IMR-90 (cell line): ENCODE data around the gene MORC2. TPM values are rescaled to one million over a fixed set of nuclear protein-coding genes. Genes with fewer than 3 reads are reported as not detected.

Source experiments
- ATAC-seq: fragments of 200-7000 bp; cut with Tn5 transposase; 2 replicates; pipeline ENCODE4 v1.9.1; 2020; ENCODE audit warnings: low read depth, mild to moderate bottlenecking, moderate library complexity
- BruUV-seq: library from RNA; stranded (reverse); fragments of 400-500 nt; replicated peaks from 2 replicates; lab custom pipeline; 2021; lab: Mats Ljungman, UMichigan
- CTCF ChIA-PET: fragments of 300-600 bp; formaldehyde crosslinking; extraction: SDS; loops from one replicate; lab custom pipeline; 2021; ENCODE audit warnings: antibody characterized with exemption; lab: Yijun Ruan, JAX
- POLR2A ChIA-PET: fragments of 300-600 bp; sonication (Branson Sonifier 250); formaldehyde crosslinking; loops from one replicate; lab custom pipeline; 2022; ENCODE audit warnings: antibody characterized with exemption; ENCODE audit not compliant: unreplicated experiment; lab: Charles Lee
- DNase-seq: peaks from one replicate; pipeline ENCODE4 v3.0.0; 2013
- H2AFZ ChIP-seq: replicated peaks from 2 replicates; pipeline ENCODE3; 2013; ENCODE audit warnings: low read length, mild to moderate bottlenecking; ENCODE audit not compliant: poor library complexity
- H2AK5ac ChIP-seq: 2 replicates; pipeline ENCODE4 v1.6.1; 2013; ENCODE audit warnings: low read depth, low read length, inconsistent platforms
- H2AK9ac ChIP-seq: replicated peaks from 2 replicates; pipeline ENCODE3; 2013; ENCODE audit warnings: mild to moderate bottlenecking, low read depth, low read length, moderate library complexity; ENCODE audit not compliant: poor library complexity
- H2BK120ac ChIP-seq: 2 replicates; pipeline ENCODE4 v1.6.1; 2013; ENCODE audit warnings: low read depth, low read length, inconsistent platforms
- H2BK15ac ChIP-seq: 3 replicates; pipeline ENCODE4 v1.6.1; 2013; ENCODE audit warnings: low read depth, low read length, inconsistent platforms
- H2BK20ac ChIP-seq: 2 replicates; pipeline ENCODE4 v1.6.1; 2013; ENCODE audit warnings: low read depth, mild to moderate bottlenecking, inconsistent platforms, low read length, moderate library complexity
- H2BK5ac ChIP-seq: 2 replicates; pipeline ENCODE4 v1.6.1; 2013; ENCODE audit warnings: mild to moderate bottlenecking, low read depth, low read length, inconsistent platforms; ENCODE audit not compliant: poor library complexity, severe bottlenecking
- H3K14ac ChIP-seq: replicated peaks from 2 replicates; pipeline ENCODE4 v1.6.1; 2013; ENCODE audit warnings: low read depth, low read length, inconsistent platforms
- H3K18ac ChIP-seq: 2 replicates; pipeline ENCODE4 v1.6.1; 2013; ENCODE audit warnings: low read depth, low read length, control low read depth
- H3K23ac ChIP-seq: 2 replicates; pipeline ENCODE4 v1.6.1; 2013; ENCODE audit warnings: low read depth, low read length, inconsistent platforms
- H3K27ac ChIP-seq: 2 replicates; pipeline ENCODE4 v1.5.1; 2013; ENCODE audit warnings: mild to moderate bottlenecking, control low read depth, low read length; ENCODE audit not compliant: insufficient read depth
- H3K27me3 ChIP-seq: 2 replicates; pipeline ENCODE4 v1.6.1; 2013; ENCODE audit warnings: low read length; ENCODE audit not compliant: control insufficient read depth, insufficient read depth
- H3K36me3 ChIP-seq: 2 replicates; pipeline ENCODE4 v1.6.1; 2013; ENCODE audit warnings: low read length, mixed read lengths; ENCODE audit not compliant: control insufficient read depth, insufficient read depth
- H3K4ac ChIP-seq: 2 replicates; pipeline ENCODE4 v1.6.1; 2013; ENCODE audit warnings: low read depth, low read length, inconsistent platforms
- H3K4me1 ChIP-seq: 2 replicates; pipeline ENCODE4 v1.6.1; 2013; ENCODE audit warnings: low read length, mixed read lengths; ENCODE audit not compliant: control insufficient read depth, insufficient read depth
- H3K4me2 ChIP-seq: 2 replicates; pipeline ENCODE4 v1.6.1; 2013; ENCODE audit warnings: low read depth, mild to moderate bottlenecking, control low read depth, low read length, moderate library complexity
- H3K4me3 ChIP-seq: 2 replicates; pipeline ENCODE4 v1.5.1; 2013; ENCODE audit warnings: low read depth, mild to moderate bottlenecking, control low read depth, low read length, moderate library complexity; ENCODE audit not compliant: insufficient read depth
- H3K56ac ChIP-seq: 2 replicates; pipeline ENCODE4 v1.6.1; 2013; ENCODE audit warnings: low read length, inconsistent platforms; ENCODE audit not compliant: insufficient read depth; ENCODE audit errors: extremely low read depth
- H3K79me1 ChIP-seq, 2 experiments: 2 replicates each; pipeline ENCODE4 v1.6.1; 2013; ENCODE audit warnings: low read length in 2 of 2, inconsistent platforms in 1 of 2, low read depth in 1 of 2
- H3K9ac ChIP-seq: 2 replicates; pipeline ENCODE4 v1.6.1; 2013; ENCODE audit warnings: low read depth, low read length, control low read depth
- H3K9me1 ChIP-seq: 2 replicates; pipeline ENCODE4 v1.6.1; 2013; ENCODE audit warnings: low read length, inconsistent platforms; ENCODE audit not compliant: insufficient read depth
- H3K9me3 ChIP-seq: 2 replicates; pipeline ENCODE4 v1.6.1; 2013; ENCODE audit warnings: low read length; ENCODE audit not compliant: control insufficient read depth, insufficient read depth
- H4K20me1 ChIP-seq: 2 replicates; pipeline ENCODE4 v1.6.1; 2013; ENCODE audit warnings: low read length, inconsistent platforms; ENCODE audit not compliant: insufficient read depth
- H4K5ac ChIP-seq: 2 replicates; pipeline ENCODE4 v1.6.1; 2013; ENCODE audit warnings: mild to moderate bottlenecking, low read depth, low read length, control low read depth
- H4K8ac ChIP-seq, 2 experiments: 2 replicates each; pipeline ENCODE4 v1.6.1; 2013; ENCODE audit warnings: low read depth in 2 of 2, low read length in 2 of 2, control low read depth in 1 of 2, inconsistent platforms in 1 of 2
- H4K91ac ChIP-seq: 2 replicates; pipeline ENCODE4 v1.6.1; 2013; ENCODE audit warnings: low read depth, low read length, inconsistent platforms; ENCODE audit not compliant: insufficient read depth
- BHLHE40 ChIP-seq: fragments of 150-350 bp; IDR thresholded peaks from 2 replicates; pipeline ENCODE4 v1.6.1; 2016; ENCODE audit warnings: mild to moderate bottlenecking, low read depth, low read length
- CEBPB ChIP-seq: IDR thresholded peaks from 2 replicates; pipeline ENCODE4 v1.6.1; 2012; ENCODE audit warnings: low read depth, low read length, improper control_type of control experiment
- CHD1 ChIP-seq: IDR thresholded peaks from 2 replicates; pipeline ENCODE4 v1.6.1; 2012; ENCODE audit warnings: low read depth, low read length, improper control_type of control experiment
- ELK1 ChIP-seq: fragments of 150-350 bp; IDR thresholded peaks from 2 replicates; pipeline ENCODE4 v1.6.1; 2016; ENCODE audit warnings: low read depth, mild to moderate bottlenecking, low read length, moderate library complexity, borderline replicate concordance
- FOS ChIP-seq: fragments of 150-350 bp; IDR thresholded peaks from 2 replicates; pipeline ENCODE4 v1.6.1; 2016; ENCODE audit warnings: low read depth, low read length
- MAFK ChIP-seq: IDR thresholded peaks from 2 replicates; pipeline ENCODE4 v1.6.1; 2012; ENCODE audit warnings: low read depth, low read length, improper control_type of control experiment
- MAZ ChIP-seq: IDR thresholded peaks from 2 replicates; pipeline ENCODE4 v1.6.1; 2012; ENCODE audit warnings: low read depth, mild to moderate bottlenecking, low read length, improper control_type of control experiment, moderate library complexity, borderline replicate concordance
- MXI1 ChIP-seq: IDR thresholded peaks from 2 replicates; pipeline ENCODE4 v1.6.1; 2012; ENCODE audit warnings: low read depth, mild to moderate bottlenecking, low read length, moderate library complexity, borderline replicate concordance
- NFE2L2 ChIP-seq: fragments of 150-350 bp; IDR thresholded peaks from 2 replicates; pipeline ENCODE4 v1.6.1; 2016; ENCODE audit warnings: low read depth, mild to moderate bottlenecking, low read length
- POLR2A ChIP-seq: IDR thresholded peaks from 2 replicates; pipeline ENCODE4 v1.6.1; 2012; ENCODE audit warnings: mild to moderate bottlenecking, low read depth, low read length
- RAD21 ChIP-seq: IDR thresholded peaks from 2 replicates; pipeline ENCODE4 v1.6.1; 2012; ENCODE audit warnings: low read length, improper control_type of control experiment
- RCOR1 ChIP-seq: IDR thresholded peaks from 2 replicates; pipeline ENCODE4 v1.6.1; 2012; ENCODE audit warnings: mild to moderate bottlenecking, low read length, improper control_type of control experiment; ENCODE audit not compliant: insufficient replicate concordance
- RFX5 ChIP-seq: IDR thresholded peaks from 2 replicates; pipeline ENCODE4 v1.8.0; 2012; ENCODE audit warnings: low read depth, mild to moderate bottlenecking, low read length, moderate library complexity
- SMC3 ChIP-seq: fragments of 150-350 bp; IDR thresholded peaks from 2 replicates; pipeline ENCODE4 v1.6.1; 2016; ENCODE audit warnings: low read depth, mild to moderate bottlenecking, antibody characterized with exemption, low read length, moderate library complexity
- USF2 ChIP-seq: fragments of 150-350 bp; IDR thresholded peaks from 2 replicates; pipeline ENCODE4 v1.6.1; 2017; ENCODE audit warnings: mild to moderate bottlenecking, antibody characterized with exemption, low read length, low read depth
- WGBS, 2 experiments: methylation state at CpG; one replicate each; pipeline versions ENCODE4 v1.1.5 to v1.1.7; 2013; ENCODE audit warnings: missing lambda C conversion rate in 2 of 2; ENCODE audit not compliant: insufficient read length in 1 of 2; ENCODE audit errors: extremely low coverage in 2 of 2; 5-methylcytosine and 5-hydroxymethylcytosine counted together
- dilution Hi-C: fragments of 300-500 bp; cut with HindIII; formaldehyde crosslinking; loops from one replicate; pipeline ENCODE4 v1.14.3; 2018; ENCODE audit warnings: low sequenced_read_pairs; ENCODE audit not compliant: unreplicated experiment
- in situ Hi-C: fragments of 300-500 bp; cut with MboI; formaldehyde crosslinking; loops from 3 replicates; pipeline ENCODE4 v1.14.3; 2019; ENCODE audit warnings: low sequenced_read_pairs, inconsistent platforms, mixed read lengths
- intact Hi-C: fragments of 100-400 bp; cut with micrococcal nuclease; formaldehyde crosslinking; loops from 2 replicates; pipeline ENCODE4 v1.10.0; 2022
- polyA plus RNA-seq, 3 experiments: library from polyadenylated mRNA; depleted of rRNA; stranded (reverse); fragments of >200 nt; gene quantifications; 2 replicates each; pipeline ENCODE4 v1.2.3, GENCODE V29; 2012; ENCODE audit warnings: low replicate concordance in 1 of 3
- total RNA-seq: library from RNA; depleted of rRNA; stranded (reverse); fragments of >200 nt; gene quantifications from 2 replicates; pipeline ENCODE4 v1.2.3, GENCODE V29; 2012
- TF ChIP-seq, protein P1 (sequence below): conservative IDR thresholded peaks from 2 replicates; pipeline ENCODE4 v1.5.1; 2012; ENCODE audit warnings: mild to moderate bottlenecking, low read depth, low read length, improper control_type of control experiment

The MORC2 gene
- total and polyA plus RNA-seq, 2 of the 4 experiments (the other 2 are of a cell fraction): 15.8 to 24.7 TPM

DNA sequence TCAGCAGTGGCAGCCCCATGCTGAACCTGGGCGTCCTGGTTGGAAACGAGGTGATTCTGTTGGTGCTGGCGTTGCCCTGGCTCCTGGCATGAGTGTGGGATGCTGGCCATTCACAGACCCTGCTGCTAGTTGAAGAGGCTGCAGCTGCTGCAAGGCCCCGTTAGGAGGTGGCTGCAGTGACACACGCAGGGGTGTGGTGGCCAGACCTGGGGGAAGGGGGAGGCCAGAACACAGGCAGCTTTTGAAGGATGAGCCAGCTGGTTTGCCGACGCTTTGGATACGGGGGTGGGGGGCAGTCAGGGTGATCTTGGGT is 77.2 kb downstream of the MORC2 start:
- H3K27me3 ChIP-seq: no peaks in the 10 kb centered on the region
- H4K8ac ChIP-seq: no peak overlapping the region
- no peak for DNase-seq
- no peaks in the 10 kb centered on the region for H3K9me3 ChIP-seq
- no peak overlapping the region for H3K56ac ChIP-seq
- H2AK9ac ChIP-seq: no peak overlapping the region
- no peak overlapping the region for H3K14ac ChIP-seq
- CTCF ChIA-PET: no interaction called here
- H3K9me1 ChIP-seq: no peaks in the 10 kb centered on the region
- H3K36me3 ChIP-seq: no peaks in the 10 kb centered on the region
- H3K9ac ChIP-seq: no peak overlapping the region
- no peaks in the 10 kb centered on the region for H3K4me1 ChIP-seq
- no peak overlapping the region for H2AFZ ChIP-seq
- no peak overlapping the region for H3K4me2 ChIP-seq
- H3K4ac ChIP-seq: no peak overlapping the region
- no peak overlapping the region for H4K91ac ChIP-seq
- TF ChIP-seq BHLHE40 (no peak), RAD21 (no peak), USF2 (no peak), RCOR1 (no peak), POLR2A (no peak), CHD1 (no peak), MAFK (no peak), RFX5 (no peak), ELK1 (no peak), MAZ (no peak), NFE2L2 (no peak), CEBPB (no peak), SMC3 (no peak), MXI1 (no peak), FOS (no peak)
- TF ChIP-seq, protein P1, sequence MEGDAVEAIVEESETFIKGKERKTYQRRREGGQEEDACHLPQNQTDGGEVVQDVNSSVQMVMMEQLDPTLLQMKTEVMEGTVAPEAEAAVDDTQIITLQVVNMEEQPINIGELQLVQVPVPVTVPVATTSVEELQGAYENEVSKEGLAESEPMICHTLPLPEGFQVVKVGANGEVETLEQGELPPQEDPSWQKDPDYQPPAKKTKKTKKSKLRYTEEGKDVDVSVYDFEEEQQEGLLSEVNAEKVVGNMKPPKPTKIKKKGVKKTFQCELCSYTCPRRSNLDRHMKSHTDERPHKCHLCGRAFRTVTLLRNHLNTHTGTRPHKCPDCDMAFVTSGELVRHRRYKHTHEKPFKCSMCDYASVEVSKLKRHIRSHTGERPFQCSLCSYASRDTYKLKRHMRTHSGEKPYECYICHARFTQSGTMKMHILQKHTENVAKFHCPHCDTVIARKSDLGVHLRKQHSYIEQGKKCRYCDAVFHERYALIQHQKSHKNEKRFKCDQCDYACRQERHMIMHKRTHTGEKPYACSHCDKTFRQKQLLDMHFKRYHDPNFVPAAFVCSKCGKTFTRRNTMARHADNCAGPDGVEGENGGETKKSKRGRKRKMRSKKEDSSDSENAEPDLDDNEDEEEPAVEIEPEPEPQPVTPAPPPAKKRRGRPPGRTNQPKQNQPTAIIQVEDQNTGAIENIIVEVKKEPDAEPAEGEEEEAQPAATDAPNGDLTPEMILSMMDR: no peak
- WGBS, 2 experiments: 100% methylated on average over 1 of the region's 8 CpGs; no CpG with 5 or more reads in 1 of the 2 experiments
- H3K4me3 ChIP-seq: no peak overlapping the region
- no TSS peak for BruUV-seq
- H2BK15ac ChIP-seq: no peak overlapping the region
- no peak overlapping the region for H3K27ac ChIP-seq
- no peak for ATAC-seq
- H4K5ac ChIP-seq: no peak overlapping the region
- intact Hi-C loops: no loop called here
- dilution Hi-C loops: no loop called here
- H2BK5ac ChIP-seq: no peak overlapping the region
- no peak overlapping the region for H2AK5ac ChIP-seq
- H4K20me1 ChIP-seq: 0 out of 2 replicates have a peak, but pooled peaks cover 3% of the 10 kb centered on the region
- H2BK20ac ChIP-seq: no peak overlapping the region
- in situ Hi-C loops: no loop called here
- H2BK120ac ChIP-seq: no peak overlapping the region
- POLR2A ChIA-PET: no interaction called here
- no peak overlapping the region for H3K23ac ChIP-seq
- no peaks in the 10 kb centered on the region for H3K79me1 ChIP-seq
- no peak overlapping the region for H3K18ac ChIP-seq
